ENCODE results near the gene CAPZA1.

The CAPZA1 gene

GRCh38 chr1:112678605-112679004 is 59.0 kb downstream of the CAPZA1 start:
- no peak for DNase-seq

DNA sequence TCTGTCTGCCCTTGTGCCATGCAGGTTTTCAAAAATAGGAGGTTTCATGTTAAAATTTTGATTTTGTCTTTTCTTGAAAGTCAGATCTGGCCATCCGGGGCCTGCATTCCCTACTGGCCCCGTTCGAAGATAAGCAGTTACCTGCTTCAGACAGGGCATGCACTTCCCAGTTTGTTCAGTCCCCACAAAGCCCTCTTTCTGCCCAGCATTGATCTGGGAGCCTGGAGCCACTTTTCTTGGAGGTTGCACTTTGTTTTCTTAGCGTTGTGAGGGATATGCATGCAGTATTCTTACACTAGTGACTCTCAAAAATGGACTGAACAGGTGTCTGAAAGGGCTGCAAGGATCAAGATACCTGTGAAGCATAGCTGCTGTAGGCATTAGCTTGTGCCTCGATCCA is 66.3 kb downstream of the CAPZA1 start:
- no peak for DNase-seq

DNA sequence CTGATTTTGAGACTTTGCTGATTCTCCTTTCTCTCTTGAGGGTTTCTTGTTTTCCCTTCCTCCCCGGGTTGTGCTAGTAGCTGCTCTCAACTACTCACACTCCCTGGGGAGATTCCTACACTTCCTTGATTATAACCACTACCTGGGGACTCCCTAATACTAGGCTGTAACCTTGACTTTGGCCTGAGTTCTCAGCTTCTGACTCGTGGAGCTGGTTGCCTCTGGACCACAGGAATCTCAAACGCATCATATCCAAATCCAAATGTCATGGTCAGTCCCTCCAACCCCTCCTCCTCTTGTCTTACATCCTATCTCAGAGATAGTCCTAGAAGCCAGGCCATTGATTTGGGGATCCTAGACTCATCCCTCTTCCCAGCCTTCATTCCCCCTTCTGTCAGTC is 66.8 kb downstream of the CAPZA1 start:
- no peak for DNase-seq

GRCh38 chr1:112686835-112687234 is 67.2 kb downstream of the CAPZA1 start:
- no peak for DNase-seq

GRCh38 chr1:112687361-112687760 is 67.7 kb downstream of the CAPZA1 start:
- DNase-seq = no peak

GRCh38 chr1:112687785-112688496 is 68.3 kb downstream of the CAPZA1 start:
- DNase-seq = peak; percentile 7

GRCh38 chr1:112688781-112689193 is 69.2 kb downstream of the CAPZA1 start:
- DNase-seq = peak; percentile 7

- DNase-seq = no peak
These were observed 69.7 kb downstream of the CAPZA1 start for GRCh38 chr1:112689196-112689841.

DNA sequence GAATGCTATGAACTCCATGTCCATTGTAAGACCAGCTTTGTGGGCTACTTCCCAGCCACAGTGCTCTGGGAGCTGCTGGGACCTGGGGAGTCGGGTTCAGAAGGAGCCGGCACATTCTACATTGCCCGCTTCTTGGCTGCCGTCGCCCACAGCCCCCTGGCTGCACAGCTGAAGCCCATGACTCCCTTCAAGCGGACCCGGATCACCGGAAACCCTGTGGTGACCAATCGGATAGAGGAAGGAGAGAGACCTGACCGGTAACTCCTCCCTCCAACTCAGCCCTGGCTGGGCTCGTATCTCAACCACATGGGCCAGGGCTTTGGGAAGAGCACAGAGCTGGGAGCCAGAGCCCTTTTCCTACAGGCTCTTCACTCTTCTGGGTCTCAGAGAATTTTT is 70.2 kb downstream of the CAPZA1 start:
- no peak for DNase-seq

DNA sequence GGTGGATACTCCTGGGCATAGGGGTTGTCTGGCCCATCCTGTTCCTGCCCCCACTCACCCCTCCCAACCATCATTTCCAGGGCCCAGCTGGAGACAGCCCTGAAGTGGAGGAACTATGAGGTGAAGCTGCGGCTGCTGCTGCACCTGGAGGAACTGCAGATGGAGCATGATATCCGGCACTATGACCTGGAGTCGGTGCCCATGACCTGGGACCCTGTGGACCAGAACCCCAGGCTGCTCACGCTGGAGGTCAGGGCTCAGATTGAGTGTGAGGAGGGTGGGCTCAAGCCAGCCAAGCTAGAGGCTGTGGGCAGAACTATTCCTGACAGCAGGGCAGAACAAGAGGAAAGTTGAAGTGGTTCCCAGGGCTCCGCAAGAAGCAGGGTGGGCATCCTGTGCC is 73.0 kb downstream of the CAPZA1 start:
- no peak for DNase-seq

GRCh38 chr1:112693821-112694220 is 74.2 kb downstream of the CAPZA1 start:
- DNase-seq = no peak

DNA sequence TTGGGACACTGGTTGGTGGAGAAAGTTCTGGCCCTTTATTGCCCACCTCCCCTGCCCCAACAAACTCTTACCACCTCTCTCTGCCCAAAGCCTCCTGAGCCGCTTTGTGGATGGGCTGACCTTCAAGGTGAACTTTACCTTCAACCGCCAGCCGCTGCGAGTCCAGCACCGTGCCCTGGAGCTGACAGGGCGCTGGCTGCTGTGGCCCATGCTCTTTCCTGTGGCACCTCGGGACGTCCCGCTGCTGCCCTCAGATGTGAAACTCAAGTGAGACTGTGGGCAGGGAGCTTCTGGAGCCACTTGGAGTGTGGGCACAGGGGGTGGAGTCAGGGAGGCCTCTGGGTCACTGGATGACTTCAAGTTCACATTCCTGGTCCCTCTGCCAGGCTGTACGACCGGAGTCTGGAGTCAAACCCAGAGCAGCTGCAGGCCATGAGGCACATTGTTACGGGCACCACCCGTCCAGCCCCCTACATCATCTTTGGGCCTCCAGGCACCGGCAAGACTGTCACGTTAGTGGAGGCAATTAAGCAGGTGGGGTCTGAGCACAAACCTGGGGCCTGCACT is 74.8 kb downstream of the CAPZA1 start:
- DNase-seq = no peak

DNA sequence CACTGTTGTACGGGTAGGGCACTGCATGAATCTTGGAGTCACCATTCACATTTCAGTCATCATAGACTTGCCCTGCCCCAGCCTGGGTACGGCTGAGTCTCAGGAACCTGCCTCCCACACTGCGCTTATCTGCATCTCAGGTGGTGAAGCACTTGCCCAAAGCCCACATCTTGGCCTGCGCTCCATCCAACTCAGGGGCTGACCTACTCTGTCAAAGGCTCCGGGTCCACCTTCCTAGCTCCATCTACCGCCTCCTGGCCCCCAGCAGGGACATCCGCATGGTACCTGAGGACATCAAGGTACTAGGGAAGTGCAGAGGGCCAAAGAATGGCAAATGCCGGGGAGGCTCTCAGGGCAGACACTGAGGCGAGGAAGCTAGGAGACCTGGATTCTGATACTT is 75.6 kb downstream of the CAPZA1 start:
- DNase-seq = no peak

DNA sequence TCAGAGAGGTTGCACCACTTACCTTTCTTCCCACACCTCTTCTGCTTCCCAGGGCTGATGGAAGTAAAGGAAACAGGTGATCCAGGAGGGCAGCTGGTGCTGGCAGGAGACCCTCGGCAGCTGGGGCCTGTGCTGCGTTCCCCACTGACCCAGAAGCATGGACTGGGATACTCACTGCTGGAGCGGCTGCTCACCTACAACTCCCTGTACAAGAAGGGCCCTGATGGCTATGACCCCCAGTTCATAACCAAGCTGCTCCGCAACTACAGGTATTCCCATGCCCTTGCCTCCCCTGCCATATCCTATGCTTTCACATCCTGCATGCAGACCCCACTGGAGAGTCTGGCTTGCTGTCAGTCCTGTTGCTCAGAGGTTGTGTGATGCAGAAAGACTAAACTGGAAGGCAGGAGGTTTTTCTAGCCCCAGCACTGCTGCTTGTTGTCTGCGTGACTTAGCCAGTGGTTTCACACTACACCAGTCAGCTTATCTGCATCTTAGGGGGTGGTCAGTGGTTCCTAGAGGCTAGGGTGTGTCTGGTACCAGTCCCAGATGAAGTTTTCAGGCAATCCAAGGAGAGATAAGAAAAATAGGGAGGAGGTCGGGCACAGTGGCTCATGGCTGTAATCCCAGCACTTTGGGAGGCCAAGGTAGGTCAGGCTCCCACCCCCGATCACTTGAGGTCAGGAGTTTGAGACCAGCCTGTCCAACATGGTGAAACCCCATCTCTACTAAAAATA is 77.1 kb downstream of the CAPZA1 start:
- DNase-seq = no peak

DNA sequence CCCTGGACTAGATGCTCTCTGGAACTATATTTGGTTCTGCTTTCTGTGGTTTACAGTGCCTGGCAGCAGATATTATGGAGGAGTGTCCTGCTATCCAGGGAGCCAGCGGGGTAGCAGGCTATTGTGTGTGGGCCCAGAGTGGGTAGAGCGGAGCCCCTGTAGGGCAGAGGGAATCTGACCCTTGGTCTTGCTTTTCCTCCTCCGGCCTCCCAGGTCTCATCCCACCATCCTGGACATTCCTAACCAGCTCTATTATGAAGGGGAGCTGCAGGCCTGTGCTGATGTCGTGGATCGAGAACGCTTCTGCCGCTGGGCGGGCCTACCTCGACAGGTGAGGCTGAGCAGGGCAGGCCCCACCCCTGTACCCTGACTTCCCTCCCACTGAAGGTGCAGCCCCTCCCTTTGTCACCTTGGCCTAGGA is 78.2 kb downstream of the CAPZA1 start:
- DNase-seq = no peak

- peak; percentile 82 for DNase-seq
These were observed 79.0 kb downstream of the CAPZA1 start for GRCh38 chr1:112698366-112699310.

- DNase-seq = no peak
These were observed 80.0 kb downstream of the CAPZA1 start for GRCh38 chr1:112699425-112700144.

DNA sequence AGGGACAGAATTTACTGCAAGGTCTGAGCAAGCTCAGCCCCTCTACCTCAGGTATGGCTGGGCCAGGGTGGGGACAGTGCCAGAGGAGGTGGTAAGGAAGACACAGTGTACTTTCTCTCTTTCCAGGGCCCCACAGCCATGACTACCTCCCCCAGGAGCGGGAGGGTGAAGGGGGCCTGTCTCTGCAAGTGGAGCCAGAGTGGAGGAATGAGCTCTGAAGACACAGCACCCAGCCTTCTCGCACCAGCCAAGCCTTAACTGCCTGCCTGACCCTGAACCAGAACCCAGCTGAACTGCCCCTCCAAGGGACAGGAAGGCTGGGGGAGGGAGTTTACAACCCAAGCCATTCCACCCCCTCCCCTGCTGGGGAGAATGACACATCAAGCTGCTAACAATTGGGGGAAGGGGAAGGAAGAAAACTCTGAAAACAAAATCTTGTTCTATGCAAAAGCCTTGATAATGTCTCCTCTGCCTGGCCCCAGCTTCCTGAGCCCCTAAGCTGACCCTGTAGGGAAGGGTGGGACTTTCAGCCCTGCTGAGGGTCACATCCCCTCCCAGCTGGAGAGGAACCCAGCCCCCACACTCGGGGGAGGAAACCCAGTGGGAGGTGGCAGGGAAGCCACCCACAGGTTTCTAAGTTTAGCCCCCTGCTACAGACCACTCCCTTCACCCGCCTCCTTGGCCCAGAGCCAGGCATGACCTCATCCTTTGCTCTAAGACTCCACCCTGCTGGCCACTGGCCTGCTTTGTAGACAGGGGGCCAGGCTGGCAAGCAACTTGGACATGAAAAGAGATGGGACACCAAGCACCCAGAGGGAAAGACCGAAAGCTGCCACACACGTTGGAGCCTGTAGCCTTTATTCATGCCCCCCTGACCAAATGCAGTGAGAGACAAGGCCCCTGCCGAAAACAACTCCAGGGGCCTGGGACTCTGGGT is 80.9 kb downstream of the CAPZA1 start:
- peak; percentile 83 for DNase-seq

DNA sequence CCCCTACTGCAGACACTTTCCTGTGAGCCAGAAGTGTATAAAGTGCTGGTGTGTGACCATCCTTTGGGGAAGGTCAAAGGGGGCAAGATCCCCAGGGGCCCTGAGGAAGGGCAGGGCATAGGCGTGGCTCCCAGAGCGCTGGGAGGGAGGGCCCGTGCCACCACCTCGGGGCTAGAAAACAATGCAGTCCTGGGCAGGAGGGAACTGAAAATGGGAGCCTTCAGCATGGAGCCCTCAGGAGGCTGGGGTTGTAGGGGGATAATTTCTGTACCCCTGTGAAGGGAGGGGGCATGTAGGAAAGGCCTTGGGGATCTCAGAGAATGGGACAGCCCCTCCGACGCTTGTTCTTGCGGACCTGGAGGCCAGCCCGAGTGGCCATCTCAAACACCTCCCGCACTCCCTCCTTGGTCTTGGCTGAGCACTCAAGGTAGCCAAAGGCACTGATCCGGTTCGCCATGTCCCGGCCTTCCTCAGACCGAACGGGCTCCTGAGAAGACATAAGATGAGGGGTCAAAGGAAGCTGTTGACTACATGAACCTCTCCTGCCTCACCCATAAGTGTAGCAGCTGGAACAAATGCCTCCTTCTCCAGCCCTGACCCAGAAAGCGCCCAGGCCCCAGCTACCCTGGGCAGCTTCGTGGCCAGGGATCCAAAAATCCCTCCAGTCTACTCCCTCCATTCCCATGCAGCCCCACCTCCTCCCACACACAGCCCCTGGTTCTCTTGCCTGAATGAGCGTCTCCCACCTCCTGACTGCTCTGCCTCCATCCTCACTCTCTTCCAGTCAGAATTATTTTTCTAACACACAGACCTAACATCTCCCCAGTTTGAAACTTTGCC is 81.8 kb downstream of the CAPZA1 start:
- DNase-seq = no peak

DNA sequence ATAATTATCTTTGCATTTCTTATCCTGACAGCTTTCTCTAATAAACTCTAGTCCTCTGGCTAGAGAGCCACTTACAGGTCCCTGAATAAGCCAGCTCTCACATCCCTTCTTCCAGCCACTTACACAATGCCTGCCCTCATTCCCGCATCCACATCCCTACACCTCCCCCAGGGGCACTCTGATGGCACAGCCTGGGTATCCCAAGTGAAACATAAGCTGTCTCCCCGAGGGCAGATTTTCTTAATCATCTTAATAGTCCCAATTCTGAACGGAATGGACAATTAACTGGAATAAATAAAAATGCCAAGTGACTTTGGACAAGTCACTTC is 82.4 kb downstream of the CAPZA1 start:
- no peak for DNase-seq
